T-helper 2 cell treated with Interferon-gamma antibody and Interleukin-4, amounts not matched to agents 100 ng/mL and 5 ng/mL, for 36 hours (primary cell): ENCODE data around the gene FCRLA. TPM values are rescaled to one million over a fixed set of nuclear protein-coding genes. Genes with fewer than 3 reads are reported as not detected.

Experiments used
- intact Hi-C: fragments of 100-400 bp; cut with micrococcal nuclease; formaldehyde crosslinking; loops from one replicate; pipeline ENCODE4 v1.15.1; 2023
- total RNA-seq: library from RNA; stranded (reverse); gene quantifications from 2 replicates; pipeline ENCODE4 v1.2.3, GENCODE V29; 2022

Gene FCRLA
- total RNA-seq, 1 donor from 2014 or later = not detected

GRCh38 chr1:161705537-161705936, 1.5 kb upstream of the FCRLA start:
- intact Hi-C loops = no loop called here

GRCh38 chr1:161706113-161706481, 932 bp upstream of the FCRLA start:
- intact Hi-C loops = no loop called here

- intact Hi-C loops = no loop called here
These were observed 474 bp downstream of the FCRLA start for GRCh38 chr1:161707503-161707902.

- intact Hi-C loops = no loop called here
These were observed 2.3 kb downstream of the FCRLA start for GRCh38 chr1:161709373-161709772.

GRCh38 chr1:161710560-161710959, 3.5 kb downstream of the FCRLA start:
- intact Hi-C loops = no loop called here

GRCh38 chr1:161718559-161719324, 11.7 kb downstream of the FCRLA start:
- intact Hi-C loops = no loop called here

GRCh38 chr1:161719325-161719611, 12.2 kb downstream of the FCRLA start:
- intact Hi-C loops = no loop called here

- intact Hi-C loops = no loop called here
These were observed 13.4 kb downstream of the FCRLA start for GRCh38 chr1:161720422-161720821.

- intact Hi-C loops = no loop called here
These were observed 14.1 kb downstream of the FCRLA start, which contains the start of gene FCRLB for GRCh38 chr1:161720956-161721737. Gene FCRLB, plus strand, starts transcription at chr1:161721544. Its CDS starts 1,129 bp downstream, at chr1:161722673.

- intact Hi-C loops = no loop called here
These were observed 14.8 kb downstream of the FCRLA start for GRCh38 chr1:161721738-161722343.

GRCh38 chr1:161722406-161722805, 15.4 kb downstream of the FCRLA start:
- intact Hi-C loops = no loop called here

GRCh38 chr1:161723459-161724141, 16.6 kb downstream of the FCRLA start:
- intact Hi-C loops = no loop called here

GRCh38 chr1:161725258-161725907, 18.4 kb downstream of the FCRLA start:
- intact Hi-C loops = loop anchor here (5.0 kb wide), 1 partner anchor 183 kb away; no protein-coding TSS in a partner anchor

GRCh38 chr1:161725908-161726472, 19.0 kb downstream of the FCRLA start:
- intact Hi-C loops = loop anchor here (2.0 to 5.0 kb wide), 2 partner anchors 113 to 184 kb away; no protein-coding TSS in a partner anchor

GRCh38 chr1:161726473-161727255, 19.6 kb downstream of the FCRLA start:
- intact Hi-C loops = loop anchor here (1.0 to 5.0 kb wide), 3 partner anchors 15 to 184 kb away; no protein-coding TSS in a partner anchor

- intact Hi-C loops = loop anchor here (1.0 to 5.0 kb wide), 3 partner anchors 14 to 185 kb away; no protein-coding TSS in a partner anchor
These were observed 20.4 kb downstream of the FCRLA start for GRCh38 chr1:161727256-161727924.

GRCh38 chr1:161728376-161729226, 21.6 kb downstream of the FCRLA start:
- intact Hi-C loops = loop anchor here (5.0 kb wide), 1 partner anchor 186 kb away; no protein-coding TSS in a partner anchor

GRCh38 chr1:161730050-161730564, 23.1 kb downstream of the FCRLA start:
- intact Hi-C loops = no loop called here
